ENCODE data around the gene MSANTD2. TPM values are rescaled to one million over a fixed set of nuclear protein-coding genes. Genes with fewer than 3 reads are reported as not detected.

Gene MSANTD2
- total and polyA plus RNA-seq, 9 of the 15 experiments (the other 6 are each of a cell fraction or from before 2014, with no cell fraction given): 1.3 to 9.9 (median 5.3) TPM

DNA sequence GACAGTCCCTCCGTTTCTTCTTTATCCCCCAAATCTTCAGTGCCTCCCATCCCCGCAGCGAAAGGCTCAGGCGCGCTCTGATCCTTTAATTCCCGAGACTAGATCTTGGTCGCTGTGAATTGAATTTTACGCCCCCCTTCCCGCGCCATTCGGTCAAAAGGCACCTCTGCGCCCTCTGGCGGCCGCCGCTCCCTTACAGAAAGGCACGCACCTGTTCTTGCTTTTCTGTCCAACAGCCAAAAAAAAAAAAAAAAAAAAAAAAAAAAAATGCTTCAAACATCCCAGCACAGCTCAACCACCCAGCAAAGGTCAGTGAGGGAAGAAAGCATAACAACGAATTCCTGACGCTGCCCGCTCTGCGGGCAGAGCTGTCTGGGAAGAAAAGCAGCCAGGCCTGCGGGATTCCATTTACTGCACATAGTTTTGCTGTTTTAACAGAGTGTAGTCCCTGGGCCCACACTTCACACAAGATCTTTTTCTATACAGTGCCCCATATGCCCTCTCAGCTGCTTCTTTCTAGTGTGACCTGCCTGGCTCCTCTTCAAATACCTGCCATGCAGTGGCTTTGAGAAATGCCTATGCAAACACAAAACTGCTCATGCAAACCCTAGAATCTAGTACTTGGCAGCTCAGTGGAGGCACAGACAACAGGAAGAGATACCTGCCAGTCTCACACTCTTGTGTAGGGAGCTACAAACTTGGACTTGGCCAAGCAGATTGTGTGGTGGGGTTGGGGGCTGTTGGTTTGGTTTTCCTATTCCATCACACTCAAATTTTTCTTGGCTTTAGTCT, 36.9 kb downstream of the MSANTD2 start (continued):
- TF ChIP-seq, protein P1, sequence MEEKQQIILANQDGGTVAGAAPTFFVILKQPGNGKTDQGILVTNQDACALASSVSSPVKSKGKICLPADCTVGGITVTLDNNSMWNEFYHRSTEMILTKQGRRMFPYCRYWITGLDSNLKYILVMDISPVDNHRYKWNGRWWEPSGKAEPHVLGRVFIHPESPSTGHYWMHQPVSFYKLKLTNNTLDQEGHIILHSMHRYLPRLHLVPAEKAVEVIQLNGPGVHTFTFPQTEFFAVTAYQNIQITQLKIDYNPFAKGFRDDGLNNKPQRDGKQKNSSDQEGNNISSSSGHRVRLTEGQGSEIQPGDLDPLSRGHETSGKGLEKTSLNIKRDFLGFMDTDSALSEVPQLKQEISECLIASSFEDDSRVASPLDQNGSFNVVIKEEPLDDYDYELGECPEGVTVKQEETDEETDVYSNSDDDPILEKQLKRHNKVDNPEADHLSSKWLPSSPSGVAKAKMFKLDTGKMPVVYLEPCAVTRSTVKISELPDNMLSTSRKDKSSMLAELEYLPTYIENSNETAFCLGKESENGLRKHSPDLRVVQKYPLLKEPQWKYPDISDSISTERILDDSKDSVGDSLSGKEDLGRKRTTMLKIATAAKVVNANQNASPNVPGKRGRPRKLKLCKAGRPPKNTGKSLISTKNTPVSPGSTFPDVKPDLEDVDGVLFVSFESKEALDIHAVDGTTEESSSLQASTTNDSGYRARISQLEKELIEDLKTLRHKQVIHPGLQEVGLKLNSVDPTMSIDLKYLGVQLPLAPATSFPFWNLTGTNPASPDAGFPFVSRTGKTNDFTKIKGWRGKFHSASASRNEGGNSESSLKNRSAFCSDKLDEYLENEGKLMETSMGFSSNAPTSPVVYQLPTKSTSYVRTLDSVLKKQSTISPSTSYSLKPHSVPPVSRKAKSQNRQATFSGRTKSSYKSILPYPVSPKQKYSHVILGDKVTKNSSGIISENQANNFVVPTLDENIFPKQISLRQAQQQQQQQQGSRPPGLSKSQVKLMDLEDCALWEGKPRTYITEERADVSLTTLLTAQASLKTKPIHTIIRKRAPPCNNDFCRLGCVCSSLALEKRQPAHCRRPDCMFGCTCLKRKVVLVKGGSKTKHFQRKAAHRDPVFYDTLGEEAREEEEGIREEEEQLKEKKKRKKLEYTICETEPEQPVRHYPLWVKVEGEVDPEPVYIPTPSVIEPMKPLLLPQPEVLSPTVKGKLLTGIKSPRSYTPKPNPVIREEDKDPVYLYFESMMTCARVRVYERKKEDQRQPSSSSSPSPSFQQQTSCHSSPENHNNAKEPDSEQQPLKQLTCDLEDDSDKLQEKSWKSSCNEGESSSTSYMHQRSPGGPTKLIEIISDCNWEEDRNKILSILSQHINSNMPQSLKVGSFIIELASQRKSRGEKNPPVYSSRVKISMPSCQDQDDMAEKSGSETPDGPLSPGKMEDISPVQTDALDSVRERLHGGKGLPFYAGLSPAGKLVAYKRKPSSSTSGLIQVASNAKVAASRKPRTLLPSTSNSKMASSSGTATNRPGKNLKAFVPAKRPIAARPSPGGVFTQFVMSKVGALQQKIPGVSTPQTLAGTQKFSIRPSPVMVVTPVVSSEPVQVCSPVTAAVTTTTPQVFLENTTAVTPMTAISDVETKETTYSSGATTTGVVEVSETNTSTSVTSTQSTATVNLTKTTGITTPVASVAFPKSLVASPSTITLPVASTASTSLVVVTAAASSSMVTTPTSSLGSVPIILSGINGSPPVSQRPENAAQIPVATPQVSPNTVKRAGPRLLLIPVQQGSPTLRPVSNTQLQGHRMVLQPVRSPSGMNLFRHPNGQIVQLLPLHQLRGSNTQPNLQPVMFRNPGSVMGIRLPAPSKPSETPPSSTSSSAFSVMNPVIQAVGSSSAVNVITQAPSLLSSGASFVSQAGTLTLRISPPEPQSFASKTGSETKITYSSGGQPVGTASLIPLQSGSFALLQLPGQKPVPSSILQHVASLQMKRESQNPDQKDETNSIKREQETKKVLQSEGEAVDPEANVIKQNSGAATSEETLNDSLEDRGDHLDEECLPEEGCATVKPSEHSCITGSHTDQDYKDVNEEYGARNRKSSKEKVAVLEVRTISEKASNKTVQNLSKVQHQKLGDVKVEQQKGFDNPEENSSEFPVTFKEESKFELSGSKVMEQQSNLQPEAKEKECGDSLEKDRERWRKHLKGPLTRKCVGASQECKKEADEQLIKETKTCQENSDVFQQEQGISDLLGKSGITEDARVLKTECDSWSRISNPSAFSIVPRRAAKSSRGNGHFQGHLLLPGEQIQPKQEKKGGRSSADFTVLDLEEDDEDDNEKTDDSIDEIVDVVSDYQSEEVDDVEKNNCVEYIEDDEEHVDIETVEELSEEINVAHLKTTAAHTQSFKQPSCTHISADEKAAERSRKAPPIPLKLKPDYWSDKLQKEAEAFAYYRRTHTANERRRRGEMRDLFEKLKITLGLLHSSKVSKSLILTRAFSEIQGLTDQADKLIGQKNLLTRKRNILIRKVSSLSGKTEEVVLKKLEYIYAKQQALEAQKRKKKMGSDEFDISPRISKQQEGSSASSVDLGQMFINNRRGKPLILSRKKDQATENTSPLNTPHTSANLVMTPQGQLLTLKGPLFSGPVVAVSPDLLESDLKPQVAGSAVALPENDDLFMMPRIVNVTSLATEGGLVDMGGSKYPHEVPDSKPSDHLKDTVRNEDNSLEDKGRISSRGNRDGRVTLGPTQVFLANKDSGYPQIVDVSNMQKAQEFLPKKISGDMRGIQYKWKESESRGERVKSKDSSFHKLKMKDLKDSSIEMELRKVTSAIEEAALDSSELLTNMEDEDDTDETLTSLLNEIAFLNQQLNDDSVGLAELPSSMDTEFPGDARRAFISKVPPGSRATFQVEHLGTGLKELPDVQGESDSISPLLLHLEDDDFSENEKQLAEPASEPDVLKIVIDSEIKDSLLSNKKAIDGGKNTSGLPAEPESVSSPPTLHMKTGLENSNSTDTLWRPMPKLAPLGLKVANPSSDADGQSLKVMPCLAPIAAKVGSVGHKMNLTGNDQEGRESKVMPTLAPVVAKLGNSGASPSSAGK (IDR thresholded peaks at IDR 0.05): peak; percentile 9; the same call in 1 of the 2 replicates
- TF ChIP-seq, protein P2, sequence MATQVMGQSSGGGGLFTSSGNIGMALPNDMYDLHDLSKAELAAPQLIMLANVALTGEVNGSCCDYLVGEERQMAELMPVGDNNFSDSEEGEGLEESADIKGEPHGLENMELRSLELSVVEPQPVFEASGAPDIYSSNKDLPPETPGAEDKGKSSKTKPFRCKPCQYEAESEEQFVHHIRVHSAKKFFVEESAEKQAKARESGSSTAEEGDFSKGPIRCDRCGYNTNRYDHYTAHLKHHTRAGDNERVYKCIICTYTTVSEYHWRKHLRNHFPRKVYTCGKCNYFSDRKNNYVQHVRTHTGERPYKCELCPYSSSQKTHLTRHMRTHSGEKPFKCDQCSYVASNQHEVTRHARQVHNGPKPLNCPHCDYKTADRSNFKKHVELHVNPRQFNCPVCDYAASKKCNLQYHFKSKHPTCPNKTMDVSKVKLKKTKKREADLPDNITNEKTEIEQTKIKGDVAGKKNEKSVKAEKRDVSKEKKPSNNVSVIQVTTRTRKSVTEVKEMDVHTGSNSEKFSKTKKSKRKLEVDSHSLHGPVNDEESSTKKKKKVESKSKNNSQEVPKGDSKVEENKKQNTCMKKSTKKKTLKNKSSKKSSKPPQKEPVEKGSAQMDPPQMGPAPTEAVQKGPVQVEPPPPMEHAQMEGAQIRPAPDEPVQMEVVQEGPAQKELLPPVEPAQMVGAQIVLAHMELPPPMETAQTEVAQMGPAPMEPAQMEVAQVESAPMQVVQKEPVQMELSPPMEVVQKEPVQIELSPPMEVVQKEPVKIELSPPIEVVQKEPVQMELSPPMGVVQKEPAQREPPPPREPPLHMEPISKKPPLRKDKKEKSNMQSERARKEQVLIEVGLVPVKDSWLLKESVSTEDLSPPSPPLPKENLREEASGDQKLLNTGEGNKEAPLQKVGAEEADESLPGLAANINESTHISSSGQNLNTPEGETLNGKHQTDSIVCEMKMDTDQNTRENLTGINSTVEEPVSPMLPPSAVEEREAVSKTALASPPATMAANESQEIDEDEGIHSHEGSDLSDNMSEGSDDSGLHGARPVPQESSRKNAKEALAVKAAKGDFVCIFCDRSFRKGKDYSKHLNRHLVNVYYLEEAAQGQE (IDR thresholded peaks at IDR 0.05; ENCODE audit: borderline replicate concordance): peak; percentile 66; the same call in 1 of the 2 replicates
- TF ChIP-seq, protein P2 (CRISPR knock-in tag; IDR thresholded peaks at IDR 0.05; ENCODE audit: low read depth): no peak
- TF ChIP-seq BHLHE40 (IDR thresholded peaks at IDR 0.05; ENCODE audit: low read length) (0 out of 2 replicates have a peak, but pooled peaks have one; percentile 4), CBX3 (IDR thresholded peaks at IDR 0.05; ENCODE audit: borderline replicate concordance in 1 of 2, low read length in 2 of 2) (0 out of 3 replicates have a peak, but pooled peaks of 1 of the 2 experiments have one; percentile 63)
- TF ChIP-seq, protein P3, sequence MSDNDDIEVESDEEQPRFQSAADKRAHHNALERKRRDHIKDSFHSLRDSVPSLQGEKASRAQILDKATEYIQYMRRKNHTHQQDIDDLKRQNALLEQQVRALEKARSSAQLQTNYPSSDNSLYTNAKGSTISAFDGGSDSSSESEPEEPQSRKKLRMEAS (CRISPR knock-in tag; IDR thresholded peaks at IDR 0.05): peak; percentile 23; the same call in 1 of the 2 replicates
